ENCODE results near the gene ANKUB1. TPM values are rescaled to one million over a fixed set of nuclear protein-coding genes. Genes with fewer than 3 reads are reported as not detected.

Gene ANKUB1
- total RNA-seq, 1 experiment from 2014 or later: not detected

GRCh38 chr3:149739396-149739795, 53.0 kb downstream of the ANKUB1 start:
- POLR2A ChIA-PET: no interaction called here

GRCh38 chr3:149738876-149739275, 53.5 kb downstream of the ANKUB1 start:
- H3K36me3 ChIP-seq (ENCODE audit: control insufficient read depth, insufficient read depth, low read length): no peaks in the 10 kb centered on the region; the same call in 1 of the 2 replicates
- no peaks in the 10 kb centered on the region for H3K9me3 ChIP-seq
- no peak overlapping the region for H3K4me3 ChIP-seq (ENCODE audit: low read depth, low read length)
- POLR2A ChIA-PET: no interaction called here
- Mint-ChIP-seq H3K4me3 (ENCODE audit: unreplicated experiment) (no peak overlapping the region), H3K36me3 (ENCODE audit: insufficient read depth, unreplicated experiment) (peaks cover 16% of the 10 kb centered on the region), H3K4me1 (ENCODE audit: low read depth, unreplicated experiment) (no peaks in the 10 kb centered on the region), H3K27ac (ENCODE audit: unreplicated experiment) (no peak overlapping the region), H3K9me3 (ENCODE audit: unreplicated experiment) (no peaks in the 10 kb centered on the region), H3K27me3 (ENCODE audit: insufficient read depth, unreplicated experiment) (no peaks in the 10 kb centered on the region)
- H3K27me3 ChIP-seq (replicated peaks; ENCODE audit: control insufficient read depth, insufficient read depth, low read length): no peaks in the 10 kb centered on the region
- TF ChIP-seq CTCF (IDR thresholded peaks at IDR 0.05; ENCODE audit: insufficient read depth in 1 of 2, low read depth in 1 of 2, low read length in 1 of 2, severe bottlenecking in 1 of 2, unreplicated experiment in 1 of 2): no peak
- no TSS peak for BruUV-seq (replicated peaks)
- CTCF ChIA-PET: no interaction called here
- DNase-seq: no peak
- peaks cover 9% of the 10 kb centered on the region for H3K4me1 ChIP-seq
- intact Hi-C loops (cut with micrococcal nuclease; ENCODE audit: unreplicated experiment): no loop called here

More at GRCh38 chr3:149739396-149739795, 53.0 kb downstream of the ANKUB1 start:
- Histone ChIP-seq H3K9me3 (no peaks in the 10 kb centered on the region), H3K27me3 (replicated peaks; ENCODE audit: control insufficient read depth, insufficient read depth, low read length) (no peaks in the 10 kb centered on the region), H3K4me1 (peaks cover 12% of the 10 kb centered on the region), H3K36me3 (ENCODE audit: control insufficient read depth, insufficient read depth, low read length) (no peaks in the 10 kb centered on the region; the same call in 1 of the 2 replicates), H3K4me3 (ENCODE audit: low read depth, low read length) (no peak overlapping the region)
- CTCF ChIA-PET: no interaction called here
- no TSS peak for BruUV-seq (replicated peaks)
- no peak for DNase-seq
- no peaks in the 10 kb centered on the region for H3K27me3 Mint-ChIP-seq (ENCODE audit: insufficient read depth, unreplicated experiment)
- no peak overlapping the region for H3K4me3 Mint-ChIP-seq (ENCODE audit: unreplicated experiment)
- H3K9me3 Mint-ChIP-seq (ENCODE audit: unreplicated experiment): no peaks in the 10 kb centered on the region
- peaks cover 16% of the 10 kb centered on the region for H3K36me3 Mint-ChIP-seq (ENCODE audit: insufficient read depth, unreplicated experiment)
- H3K27ac Mint-ChIP-seq (ENCODE audit: unreplicated experiment): no peak overlapping the region
- intact Hi-C loops (cut with micrococcal nuclease; ENCODE audit: unreplicated experiment): no loop called here
- no peaks in the 10 kb centered on the region for H3K4me1 Mint-ChIP-seq (ENCODE audit: low read depth, unreplicated experiment)
- no peak for TF ChIP-seq CTCF (IDR thresholded peaks at IDR 0.05; ENCODE audit: insufficient read depth in 1 of 2, low read depth in 1 of 2, low read length in 1 of 2, severe bottlenecking in 1 of 2, unreplicated experiment in 1 of 2)

- no peaks in the 10 kb centered on the region for H3K9me3 Mint-ChIP-seq (ENCODE audit: unreplicated experiment)
- Histone ChIP-seq H3K4me1 (peaks cover 9% of the 10 kb centered on the region), H3K36me3 (ENCODE audit: control insufficient read depth, insufficient read depth, low read length) (no peaks in the 10 kb centered on the region; the same call in 1 of the 2 replicates), H3K4me3 (ENCODE audit: low read depth, low read length) (no peak overlapping the region), H3K27me3 (replicated peaks; ENCODE audit: control insufficient read depth, insufficient read depth, low read length) (no peaks in the 10 kb centered on the region), H3K9me3 (no peaks in the 10 kb centered on the region)
- no peaks in the 10 kb centered on the region for H3K27me3 Mint-ChIP-seq (ENCODE audit: insufficient read depth, unreplicated experiment)
- no peaks in the 10 kb centered on the region for H3K4me1 Mint-ChIP-seq (ENCODE audit: low read depth, unreplicated experiment)
- DNase-seq: no peak
- POLR2A ChIA-PET: no interaction called here
- BruUV-seq (replicated peaks): no TSS peak
- TF ChIP-seq CTCF (IDR thresholded peaks at IDR 0.05; ENCODE audit: insufficient read depth in 1 of 2, low read depth in 1 of 2, low read length in 1 of 2, severe bottlenecking in 1 of 2, unreplicated experiment in 1 of 2): no peak
- no peak overlapping the region for H3K4me3 Mint-ChIP-seq (ENCODE audit: unreplicated experiment)
- H3K27ac Mint-ChIP-seq (ENCODE audit: unreplicated experiment): no peak overlapping the region
- intact Hi-C loops (cut with micrococcal nuclease; ENCODE audit: unreplicated experiment): no loop called here
- peaks cover 7% of the 10 kb centered on the region for H3K36me3 Mint-ChIP-seq (ENCODE audit: insufficient read depth, unreplicated experiment)
- CTCF ChIA-PET: no interaction called here
These were observed 55.5 kb downstream of the ANKUB1 start for GRCh38 chr3:149736953-149737205.

Data from Caco-2 (cell line).